CD4-positive, alpha-beta T cell (primary cell): ENCODE results near the gene MOB1B. TPM values are rescaled to one million over a fixed set of nuclear protein-coding genes. Genes with fewer than 3 reads are reported as not detected.

ENCODE experiments used
- ATAC-seq: fragments of 200-7000 bp; cut with Tn5 transposase; one replicate; pipeline ENCODE4 v1.10.0; 2022; ENCODE audit warnings: mild to moderate bottlenecking; ENCODE audit not compliant: poor library complexity
- CTCF ChIA-PET: fragments of 350-600 bp; sonication (Branson Sonifier 250); formaldehyde crosslinking; loops from one replicate; lab custom pipeline; 2021; ENCODE audit warnings: antibody characterized with exemption, inconsistent platforms; lab: Charles Lee
- POLR2A ChIA-PET: fragments of 350-600 bp; sonication (Branson Sonifier 250); formaldehyde crosslinking; loops from one replicate; lab custom pipeline; 2021; ENCODE audit warnings: antibody characterized with exemption, inconsistent platforms; lab: Charles Lee
- DNase-seq, 14 experiments: peaks; one replicate each; pipeline ENCODE4 v3.0.0-alpha.2; 2013 to 2020; ENCODE audit warnings: mixed read lengths in 2 of 14
- H3K27ac ChIP-seq, 2 donors: one replicate each; pipeline versions ENCODE4 v1.5.1 to v1.7.0; 2013; ENCODE audit warnings: low read length in 2 of 2, low read depth in 1 of 2, mild to moderate bottlenecking in 1 of 2
- H3K27me3 ChIP-seq, 2 experiments: 1 replicate in 1 of 2; 2 replicates in 1 of 2; pipeline versions ENCODE4 v1.6.1 to v1.7.0; 2013; ENCODE audit warnings: low read length in 2 of 2, control low read depth in 1 of 2, mild to moderate bottlenecking in 1 of 2, moderate library complexity in 1 of 2; ENCODE audit not compliant: insufficient read depth in 2 of 2, control insufficient read depth in 1 of 2
- H3K36me3 ChIP-seq: one replicate; pipeline ENCODE4 v1.6.1; 2013; ENCODE audit warnings: low read length, control low read depth; ENCODE audit not compliant: insufficient read depth
- H3K4me1 ChIP-seq: one replicate; pipeline ENCODE4 v1.6.1; 2013; ENCODE audit warnings: low read length, control low read depth; ENCODE audit not compliant: insufficient read depth
- H3K4me3 ChIP-seq: one replicate; pipeline ENCODE4 v1.5.1; 2013; ENCODE audit warnings: mild to moderate bottlenecking, low read length, moderate library complexity
- H3K9me3 ChIP-seq, 2 experiments: 1 replicate in 1 of 2; 2 replicates in 1 of 2; pipeline versions ENCODE4 v1.6.1 to v1.7.0; 2013; ENCODE audit warnings: low read length in 2 of 2, mild to moderate bottlenecking in 2 of 2, control low read depth in 1 of 2, moderate library complexity in 1 of 2; ENCODE audit not compliant: control insufficient read depth in 1 of 2, insufficient read depth in 1 of 2
- H3K27ac Mint-ChIP-seq: one replicate; pipeline ENCODE4 v1.8.0; 2020; ENCODE audit warnings: mixed read lengths
- H3K27me3 Mint-ChIP-seq: one replicate; pipeline ENCODE4 v1.8.0; 2021; ENCODE audit warnings: mixed read lengths
- H3K36me3 Mint-ChIP-seq: one replicate; pipeline ENCODE4 v1.8.0; 2021; ENCODE audit warnings: low read depth, mixed read lengths
- H3K4me1 Mint-ChIP-seq: one replicate; pipeline ENCODE4 v1.8.0; 2021; ENCODE audit warnings: low read depth, mixed read lengths
- H3K4me3 Mint-ChIP-seq: one replicate; pipeline ENCODE4 v1.8.0; 2020; ENCODE audit warnings: mild to moderate bottlenecking, mixed read lengths
- H3K9me3 Mint-ChIP-seq: one replicate; pipeline ENCODE4 v1.8.0; 2020; ENCODE audit warnings: mixed read lengths
- intact Hi-C, 2 experiments: fragments of 100-400 bp; cut with DNase I in 1 of 2; cut with micrococcal nuclease in 1 of 2; formaldehyde crosslinking; loops; one replicate each; pipeline versions ENCODE4 v1.15.1 to v1.9.0; 2023 to 2025; cut with DNase I, micrococcal nuclease
- total RNA-seq, 174 experiments: library from RNA in 2 of 174; stranded (reverse) in 2 of 174; gene quantifications; one replicate each; pipeline ENCODE4 v1.2.3 and lab custom pipeline; 2021 to 2026
- TF ChIP-seq, protein P1 (sequence below): fragments of 200-600 bp; IDR thresholded peaks from one replicate; pipeline ENCODE4 v1.8.0; 2022; ENCODE audit warnings: antibody characterized with exemption, mild to moderate bottlenecking

MOB1B gene
- total RNA-seq, 2 experiments from 2014 or later: 13.1 to 13.4 TPM

DNA sequence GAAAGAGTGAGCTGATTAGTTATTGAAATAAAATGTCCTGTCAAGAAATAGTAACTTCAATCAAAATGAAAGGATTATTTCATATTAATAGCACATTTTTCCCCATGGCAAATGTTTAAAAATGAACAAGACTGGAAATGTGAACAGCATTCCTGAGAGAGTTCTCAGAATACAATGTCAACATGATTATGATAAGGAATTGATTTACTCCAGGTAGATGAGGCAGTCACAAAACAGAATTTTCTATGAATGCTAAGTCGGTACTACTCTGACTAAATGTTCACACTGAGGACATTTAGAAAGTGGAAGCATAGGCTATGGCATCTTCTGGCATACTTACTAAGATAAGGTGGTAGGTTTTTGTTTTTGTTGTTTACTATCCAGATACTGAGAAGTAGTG is 43.1 kb upstream of the MOB1B start:
- ChIA-PET CTCF (no interaction called here), POLR2A (no interaction called here)
- no peaks in the 10 kb centered on the region for H3K27me3 ChIP-seq
- ATAC-seq (no peak), DNase-seq (no peak)
- no peaks in the 10 kb centered on the region for H3K36me3 ChIP-seq
- Mint-ChIP-seq H3K9me3 (no peaks in the 10 kb centered on the region), H3K36me3 (no peaks in the 10 kb centered on the region), H3K4me3 (no peak overlapping the region), H3K27ac (no peak overlapping the region), H3K4me1 (peaks cover 9% of the 10 kb centered on the region), H3K27me3 (no peaks in the 10 kb centered on the region)
- H3K4me1 ChIP-seq: peaks cover 4% of the 10 kb centered on the region
- H3K27ac ChIP-seq: no peak overlapping the region
- H3K4me3 ChIP-seq: no peak overlapping the region
- TF ChIP-seq, protein P1, sequence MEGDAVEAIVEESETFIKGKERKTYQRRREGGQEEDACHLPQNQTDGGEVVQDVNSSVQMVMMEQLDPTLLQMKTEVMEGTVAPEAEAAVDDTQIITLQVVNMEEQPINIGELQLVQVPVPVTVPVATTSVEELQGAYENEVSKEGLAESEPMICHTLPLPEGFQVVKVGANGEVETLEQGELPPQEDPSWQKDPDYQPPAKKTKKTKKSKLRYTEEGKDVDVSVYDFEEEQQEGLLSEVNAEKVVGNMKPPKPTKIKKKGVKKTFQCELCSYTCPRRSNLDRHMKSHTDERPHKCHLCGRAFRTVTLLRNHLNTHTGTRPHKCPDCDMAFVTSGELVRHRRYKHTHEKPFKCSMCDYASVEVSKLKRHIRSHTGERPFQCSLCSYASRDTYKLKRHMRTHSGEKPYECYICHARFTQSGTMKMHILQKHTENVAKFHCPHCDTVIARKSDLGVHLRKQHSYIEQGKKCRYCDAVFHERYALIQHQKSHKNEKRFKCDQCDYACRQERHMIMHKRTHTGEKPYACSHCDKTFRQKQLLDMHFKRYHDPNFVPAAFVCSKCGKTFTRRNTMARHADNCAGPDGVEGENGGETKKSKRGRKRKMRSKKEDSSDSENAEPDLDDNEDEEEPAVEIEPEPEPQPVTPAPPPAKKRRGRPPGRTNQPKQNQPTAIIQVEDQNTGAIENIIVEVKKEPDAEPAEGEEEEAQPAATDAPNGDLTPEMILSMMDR: no peak
- intact Hi-C loops: no loop called here
- no peaks in the 10 kb centered on the region for H3K9me3 ChIP-seq

- no peaks in the 10 kb centered on the region for H3K36me3 ChIP-seq
- no peaks in the 10 kb centered on the region for H3K9me3 Mint-ChIP-seq
- DNase-seq (no peak), ATAC-seq (no peak)
- POLR2A ChIA-PET: no interaction called here
- CTCF ChIA-PET: no interaction called here
- H3K4me1 Mint-ChIP-seq: peaks cover 9% of the 10 kb centered on the region
- no peaks in the 10 kb centered on the region for H3K27me3 Mint-ChIP-seq
- H3K27ac Mint-ChIP-seq: no peak overlapping the region
- H3K27me3 ChIP-seq: no peaks in the 10 kb centered on the region
- no peak overlapping the region for H3K4me3 ChIP-seq
- H3K27ac ChIP-seq: no peak overlapping the region
- H3K4me3 Mint-ChIP-seq: no peak overlapping the region
- H3K9me3 ChIP-seq: no peaks in the 10 kb centered on the region
- intact Hi-C loops: no loop called here
- no peaks in the 10 kb centered on the region for H3K36me3 Mint-ChIP-seq
- H3K4me1 ChIP-seq: peaks cover 4% of the 10 kb centered on the region
- TF ChIP-seq, protein P1: no peak
Observed at GRCh38 chr4:70863099-70863790, 38.9 kb upstream of the MOB1B start.

DNA sequence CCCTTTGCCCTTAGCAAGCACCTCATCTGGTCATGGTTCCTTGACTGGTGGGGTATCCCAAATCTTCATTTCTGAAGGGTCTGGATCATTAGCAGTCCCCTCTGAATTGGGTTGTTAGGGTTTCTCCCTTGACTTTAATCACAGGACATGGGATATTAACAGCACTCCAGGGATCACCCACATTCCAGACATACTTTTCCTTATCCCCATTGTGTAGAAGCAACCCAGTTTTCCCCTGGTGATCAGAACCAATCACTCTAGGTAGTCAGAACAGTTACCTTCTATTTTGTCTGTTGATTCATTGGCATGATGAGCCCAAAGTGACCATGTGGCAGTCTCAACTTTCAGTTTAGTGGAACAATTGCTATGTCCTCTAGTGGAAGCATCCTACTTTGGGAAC is 33.4 kb upstream of the MOB1B start:
- Histone ChIP-seq H3K36me3 (no peaks in the 10 kb centered on the region), H3K27ac (no peak overlapping the region), H3K4me3 (no peak overlapping the region), H3K4me1 (no peaks in the 10 kb centered on the region), H3K9me3 (no peaks in the 10 kb centered on the region), H3K27me3 (no peaks in the 10 kb centered on the region)
- H3K36me3 Mint-ChIP-seq: no peaks in the 10 kb centered on the region
- TF ChIP-seq, protein P1: no peak
- POLR2A ChIA-PET: interaction anchor here (0.6 kb wide), 1 partner anchor 291 kb away, joined by 3 read pairs; no protein-coding TSS in a partner anchor
- ATAC-seq (no peak), DNase-seq (no peak)
- intact Hi-C loops: no loop called here
- H3K9me3 Mint-ChIP-seq: no peaks in the 10 kb centered on the region
- CTCF ChIA-PET: no interaction called here
- no peak overlapping the region for H3K27ac Mint-ChIP-seq
- H3K4me3 Mint-ChIP-seq: no peak overlapping the region
- H3K27me3 Mint-ChIP-seq: no peaks in the 10 kb centered on the region
- no peaks in the 10 kb centered on the region for H3K4me1 Mint-ChIP-seq
